PC-3 (cell line): ENCODE measurements around the gene P3H2. TPM values are rescaled to one million over a fixed set of nuclear protein-coding genes. Genes with fewer than 3 reads are reported as not detected.

Experiments used
- ATAC-seq: fragments of 200-7000 bp; cut with Tn5 transposase; 2 replicates; pipeline ENCODE4 v1.9.1; 2020; ENCODE audit warnings: mild to moderate bottlenecking, moderate library complexity
- BruUV-seq: library from RNA; stranded (reverse); fragments of 400-500 nt; replicated peaks from 2 replicates; lab custom pipeline; 2021; lab: Mats Ljungman, UMichigan
- CTCF ChIA-PET: fragments of 300-600 bp; sonication (Branson Sonifier 250); formaldehyde crosslinking; loops from one replicate; lab custom pipeline; 2022; ENCODE audit warnings: antibody characterized with exemption; lab: Charles Lee
- POLR2A ChIA-PET: fragments of 300-600 bp; sonication (Branson Sonifier 250); formaldehyde crosslinking; loops from one replicate; lab custom pipeline; 2022; ENCODE audit warnings: antibody characterized with exemption; ENCODE audit not compliant: unreplicated experiment; lab: Charles Lee
- DNase-seq: peaks from one replicate; pipeline ENCODE4 v3.0.0-alpha.2; 2015
- H2AFZ ChIP-seq: fragments of 300-600 bp; sonication (generic); 2 replicates; pipeline ENCODE4 v1.6.0; 2016; ENCODE audit warnings: antibody characterized with exemption, low read length
- H3F3A ChIP-seq: fragments of 300-600 bp; sonication (generic); one replicate; pipeline ENCODE4 v1.6.0; 2017; ENCODE audit warnings: antibody characterized with exemption, low read length, control low read depth, mild to moderate bottlenecking; ENCODE audit not compliant: unreplicated experiment
- H3K27ac ChIP-seq: fragments of 300-600 bp; sonication (generic); 2 replicates; pipeline ENCODE4 v1.5.1; 2016; ENCODE audit warnings: mild to moderate bottlenecking, low read length
- H3K27me3 ChIP-seq: fragments of 300-600 bp; sonication (generic); 2 replicates; pipeline ENCODE4 v1.6.1; 2016; ENCODE audit warnings: low read length, mixed read lengths
- H3K36me3 ChIP-seq: fragments of 300-600 bp; sonication (generic); 2 replicates; pipeline ENCODE4 v1.6.1; 2016; ENCODE audit warnings: low read depth, mixed run types, low read length, mixed read lengths
- H3K4me1 ChIP-seq: fragments of 300-600 bp; sonication (generic); 2 replicates; pipeline ENCODE4 v1.5.1; 2016; ENCODE audit warnings: low read length; ENCODE audit not compliant: insufficient read depth
- H3K4me2 ChIP-seq: fragments of 300-600 bp; sonication (generic); 2 replicates; pipeline ENCODE4 v1.6.0; 2016; ENCODE audit warnings: low read length
- H3K4me3 ChIP-seq: fragments of 300-600 bp; sonication (generic); 2 replicates; pipeline ENCODE4 v1.5.1; 2016; ENCODE audit warnings: mild to moderate bottlenecking, low read length, mixed read lengths
- H3K79me2 ChIP-seq: fragments of 300-600 bp; sonication (generic); 2 replicates; pipeline ENCODE4 v1.6.1; 2017; ENCODE audit warnings: low read length, mixed read lengths
- H3K9ac ChIP-seq: fragments of 300-600 bp; sonication (generic); 2 replicates; pipeline ENCODE4 v1.6.0; 2016; ENCODE audit warnings: mild to moderate bottlenecking, low read length
- H3K9me2 ChIP-seq: fragments of 300-600 bp; sonication (generic); replicated peaks from 2 replicates; pipeline ENCODE4 v1.6.1; 2016; ENCODE audit warnings: mixed run types, low read length, mixed read lengths
- H3K9me3 ChIP-seq: fragments of 300-600 bp; sonication (generic); 2 replicates; pipeline ENCODE4 v1.6.1; 2016; ENCODE audit warnings: low read length, mixed read lengths
- H4K20me1 ChIP-seq: fragments of 300-600 bp; sonication (generic); 2 replicates; pipeline ENCODE4 v1.6.1; 2016; ENCODE audit warnings: low read length, mixed read lengths
- CTCF ChIP-seq: fragments of 300-600 bp; sonication (generic); conservative IDR thresholded peaks from 2 replicates; pipeline ENCODE4 v1.5.1; 2017; ENCODE audit warnings: antibody characterized with exemption, low read depth, mild to moderate bottlenecking, low read length
- EZH2 ChIP-seq: fragments of 300-600 bp; sonication (generic); IDR thresholded peaks from one replicate; pipeline ENCODE4 v1.6.1; 2017; ENCODE audit warnings: antibody characterized with exemption, mild to moderate bottlenecking, low read length; ENCODE audit not compliant: unreplicated experiment
- EZH2phosphoT487 ChIP-seq: fragments of 300-600 bp; sonication (generic); IDR thresholded peaks from 2 replicates; pipeline ENCODE4 v1.6.1; 2018; ENCODE audit warnings: mild to moderate bottlenecking, antibody characterized with exemption, low read length, borderline replicate concordance
- intact Hi-C: fragments of 100-400 bp; cut with micrococcal nuclease; formaldehyde crosslinking; loops from 2 replicates; pipeline ENCODE4 v1.9.0; 2023
- total RNA-seq: library from RNA; depleted of rRNA; stranded (reverse); fragments of >200 nt; gene quantifications from 2 replicates; pipeline ENCODE4 v1.2.3, GENCODE V29; 2014

P3H2 gene
- total RNA-seq, 1 experiment from 2014 or later: 4.5 TPM

GRCh38 chr3:190048932-190049441 is 71.7 kb downstream of the P3H2 start:
- Histone ChIP-seq H3K9me2 (no peaks in the 10 kb centered on the region), H3K4me1 (peaks cover 14% of the 10 kb centered on the region), H3K79me2 (no peaks in the 10 kb centered on the region), H3K9ac (no peak overlapping the region), H3F3A (no peaks in the 10 kb centered on the region), H4K20me1 (no peaks in the 10 kb centered on the region), H2AFZ (peak overlapping the region; percentile 63), H3K4me3 (peak overlapping the region; percentile 10; the same call in 1 of the 2 replicates), H3K27me3 (no peaks in the 10 kb centered on the region), H3K36me3 (no peaks in the 10 kb centered on the region), H3K9me3 (no peaks in the 10 kb centered on the region), H3K4me2 (peak overlapping the region; percentile 20), H3K27ac (no peak overlapping the region)
- peak; percentile 65 for ATAC-seq
- CTCF ChIA-PET: interaction anchor here (0.6 kb wide), 1 partner anchor 17 kb away, joined by 5 read pairs; no protein-coding TSS in a partner anchor
- no TSS peak for BruUV-seq
- TF ChIP-seq EZH2phosphoT487 (no peak), CTCF (no peak), EZH2 (no peak)
- POLR2A ChIA-PET: no interaction called here
- intact Hi-C loops: no loop called here
- peak; percentile 59 for DNase-seq

GRCh38 chr3:190044974-190045373 is 75.7 kb downstream of the P3H2 start:
- TF ChIP-seq EZH2 (no peak), EZH2phosphoT487 (no peak), CTCF (no peak)
- no peak overlapping the region for H3K27ac ChIP-seq
- no peaks in the 10 kb centered on the region for H3K36me3 ChIP-seq
- BruUV-seq: no TSS peak
- no peak overlapping the region for H3K4me3 ChIP-seq
- H3K4me2 ChIP-seq: no peak overlapping the region
- H2AFZ ChIP-seq: no peak overlapping the region
- H3K4me1 ChIP-seq: peaks cover 11% of the 10 kb centered on the region
- H3K9me2 ChIP-seq: no peaks in the 10 kb centered on the region
- POLR2A ChIA-PET: interaction anchor here (0.6 kb wide), 1 partner anchor 47 kb away, joined by 11 read pairs; no protein-coding TSS in a partner anchor
- no peaks in the 10 kb centered on the region for H3K9me3 ChIP-seq
- peak; percentile 59 for ATAC-seq
- no peaks in the 10 kb centered on the region for H4K20me1 ChIP-seq
- H3F3A ChIP-seq: no peaks in the 10 kb centered on the region
- CTCF ChIA-PET: no interaction called here
- no peak overlapping the region for H3K9ac ChIP-seq
- H3K27me3 ChIP-seq: no peaks in the 10 kb centered on the region
- DNase-seq: no peak
- intact Hi-C loops: no loop called here
- no peaks in the 10 kb centered on the region for H3K79me2 ChIP-seq

- Histone ChIP-seq H3K4me2 (no peak overlapping the region), H3K27me3 (no peaks in the 10 kb centered on the region), H3K9ac (no peak overlapping the region), H3K27ac (no peak overlapping the region), H3K4me3 (no peak overlapping the region), H3K9me2 (no peaks in the 10 kb centered on the region), H3K79me2 (no peaks in the 10 kb centered on the region), H3K4me1 (peaks cover 9% of the 10 kb centered on the region), H4K20me1 (no peaks in the 10 kb centered on the region), H2AFZ (no peak overlapping the region), H3K9me3 (no peaks in the 10 kb centered on the region), H3F3A (no peaks in the 10 kb centered on the region), H3K36me3 (no peaks in the 10 kb centered on the region)
- DNase-seq: no peak
- BruUV-seq: no TSS peak
- TF ChIP-seq CTCF: no peak
- no peak for TF ChIP-seq EZH2phosphoT487
- no peak for TF ChIP-seq EZH2
- intact Hi-C loops: no loop called here
- ATAC-seq: no peak
- POLR2A ChIA-PET: interaction anchor here (0.6 kb wide), 1 partner anchor 48 kb away, joined by 11 read pairs; no protein-coding TSS in a partner anchor
- CTCF ChIA-PET: interaction anchor here (0.6 kb wide), 1 partner anchor 16 kb away, joined by 3 read pairs; no protein-coding TSS in a partner anchor
These were observed 76.6 kb downstream of the P3H2 start for GRCh38 chr3:190044142-190044541.
